Loucy (cell line): ENCODE data around the gene PTCH1.

Experiments
- EZH2phosphoT487 ChIP-seq: fragments of 200-600 bp; IDR thresholded peaks from 2 replicates; pipeline ENCODE4 v1.6.1; 2018; ENCODE audit warnings: antibody characterized with exemption, mild to moderate bottlenecking, moderate library complexity, borderline replicate concordance
- TF ChIP-seq, protein P1 (sequence below): fragments of 200-600 bp; sonication (generic); conservative IDR thresholded peaks from 2 replicates; pipeline ENCODE4 v1.5.1; 2014; ENCODE audit warnings: mild to moderate bottlenecking, antibody characterized with exemption, low read length

GRCh38 chr9:95510709-95511615 lies 5.8 kb downstream of the PTCH1 start:
- TF ChIP-seq, protein P1, sequence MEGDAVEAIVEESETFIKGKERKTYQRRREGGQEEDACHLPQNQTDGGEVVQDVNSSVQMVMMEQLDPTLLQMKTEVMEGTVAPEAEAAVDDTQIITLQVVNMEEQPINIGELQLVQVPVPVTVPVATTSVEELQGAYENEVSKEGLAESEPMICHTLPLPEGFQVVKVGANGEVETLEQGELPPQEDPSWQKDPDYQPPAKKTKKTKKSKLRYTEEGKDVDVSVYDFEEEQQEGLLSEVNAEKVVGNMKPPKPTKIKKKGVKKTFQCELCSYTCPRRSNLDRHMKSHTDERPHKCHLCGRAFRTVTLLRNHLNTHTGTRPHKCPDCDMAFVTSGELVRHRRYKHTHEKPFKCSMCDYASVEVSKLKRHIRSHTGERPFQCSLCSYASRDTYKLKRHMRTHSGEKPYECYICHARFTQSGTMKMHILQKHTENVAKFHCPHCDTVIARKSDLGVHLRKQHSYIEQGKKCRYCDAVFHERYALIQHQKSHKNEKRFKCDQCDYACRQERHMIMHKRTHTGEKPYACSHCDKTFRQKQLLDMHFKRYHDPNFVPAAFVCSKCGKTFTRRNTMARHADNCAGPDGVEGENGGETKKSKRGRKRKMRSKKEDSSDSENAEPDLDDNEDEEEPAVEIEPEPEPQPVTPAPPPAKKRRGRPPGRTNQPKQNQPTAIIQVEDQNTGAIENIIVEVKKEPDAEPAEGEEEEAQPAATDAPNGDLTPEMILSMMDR, result no peak
- TF ChIP-seq EZH2phosphoT487, result no peak
